HG03439 (cell line): ENCODE results near the gene ULBP3.
"Not testable (repeated sequence)": the region's sequence is repeated elsewhere in the genome, so short reads cannot be mapped to it uniquely, and the experiment has no call there.

Experiments used
- ATAC-seq: cut with Tn5 transposase; IDR thresholded peaks from one replicate; pipeline ENCODE4 v1.9.1; 2021; ENCODE audit warnings: mild to moderate bottlenecking, moderate library complexity; ENCODE audit not compliant: unreplicated experiment

ULBP3 gene

DNA sequence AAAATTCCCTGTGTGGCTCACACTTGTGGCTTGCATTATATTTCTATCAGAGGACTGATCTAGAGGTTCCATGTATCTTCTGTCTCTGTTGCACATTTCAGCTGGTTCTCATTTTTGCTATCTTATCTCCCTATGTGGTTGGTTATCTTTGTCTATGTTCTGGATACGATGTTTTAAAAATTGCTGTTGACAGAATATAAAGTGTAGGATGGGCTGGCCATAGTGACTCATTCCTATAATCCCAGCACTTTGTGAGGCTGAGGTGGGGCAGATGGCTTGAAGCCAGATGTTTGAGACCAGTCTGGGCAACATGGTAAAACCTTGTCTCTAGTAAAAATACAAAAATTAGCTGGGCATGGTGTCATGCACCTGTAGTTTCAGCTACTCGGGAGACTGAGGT lies 9.9 kb upstream of the ULBP3 start:
- no peak for ATAC-seq

DNA sequence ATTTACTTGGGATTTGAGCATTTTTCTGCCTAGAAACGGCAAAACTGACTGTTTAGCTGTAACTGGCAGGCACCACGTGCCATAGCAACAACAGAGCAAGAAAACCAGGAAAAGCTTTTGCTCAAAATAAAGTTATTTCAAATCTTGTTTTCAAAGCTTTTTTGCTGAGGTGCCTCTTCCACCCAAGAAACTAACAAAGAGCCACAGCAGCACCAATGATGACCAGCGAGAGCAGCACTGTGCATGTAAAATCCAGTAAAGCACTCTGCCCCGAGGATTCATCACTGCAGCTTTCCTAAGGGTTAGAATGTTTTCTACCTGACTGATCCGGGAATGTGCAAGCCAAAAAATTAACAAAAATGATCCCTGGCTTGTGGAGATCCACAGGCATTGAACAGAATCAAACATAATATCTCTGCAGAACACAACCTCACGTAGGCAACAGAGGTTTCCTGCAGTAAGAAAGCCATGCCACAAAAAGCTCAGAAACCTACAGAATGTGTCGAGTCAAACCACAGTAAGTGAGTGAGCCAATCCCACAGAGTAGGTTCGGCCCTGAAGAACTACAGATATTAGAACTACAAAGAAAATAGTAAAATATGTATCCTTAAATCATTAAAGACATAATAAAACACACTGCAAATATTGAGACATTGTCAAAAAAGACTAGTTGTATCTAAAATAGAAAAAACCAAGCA lies 7.4 kb upstream of the ULBP3 start:
- no peak for ATAC-seq

DNA sequence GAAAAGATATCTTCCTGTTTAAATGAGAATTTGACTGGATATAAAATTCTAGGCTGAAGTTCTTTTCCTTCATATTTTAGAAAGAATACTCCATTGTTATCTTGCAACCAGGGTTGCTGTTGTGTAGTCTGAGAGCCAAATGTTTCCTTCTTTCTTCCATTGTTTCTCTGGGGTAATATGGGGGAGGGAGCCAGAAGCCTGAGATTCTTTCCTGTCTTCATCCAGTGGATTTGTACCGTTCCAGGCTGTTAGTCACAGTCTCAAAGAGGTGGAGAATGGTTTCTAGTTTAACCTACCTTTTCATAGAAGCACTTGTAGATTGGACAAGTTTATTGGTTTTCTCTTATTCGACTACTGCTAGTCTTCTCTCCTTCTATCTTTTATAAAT lies 6.1 kb upstream of the ULBP3 start:
- ATAC-seq, result no peak

DNA sequence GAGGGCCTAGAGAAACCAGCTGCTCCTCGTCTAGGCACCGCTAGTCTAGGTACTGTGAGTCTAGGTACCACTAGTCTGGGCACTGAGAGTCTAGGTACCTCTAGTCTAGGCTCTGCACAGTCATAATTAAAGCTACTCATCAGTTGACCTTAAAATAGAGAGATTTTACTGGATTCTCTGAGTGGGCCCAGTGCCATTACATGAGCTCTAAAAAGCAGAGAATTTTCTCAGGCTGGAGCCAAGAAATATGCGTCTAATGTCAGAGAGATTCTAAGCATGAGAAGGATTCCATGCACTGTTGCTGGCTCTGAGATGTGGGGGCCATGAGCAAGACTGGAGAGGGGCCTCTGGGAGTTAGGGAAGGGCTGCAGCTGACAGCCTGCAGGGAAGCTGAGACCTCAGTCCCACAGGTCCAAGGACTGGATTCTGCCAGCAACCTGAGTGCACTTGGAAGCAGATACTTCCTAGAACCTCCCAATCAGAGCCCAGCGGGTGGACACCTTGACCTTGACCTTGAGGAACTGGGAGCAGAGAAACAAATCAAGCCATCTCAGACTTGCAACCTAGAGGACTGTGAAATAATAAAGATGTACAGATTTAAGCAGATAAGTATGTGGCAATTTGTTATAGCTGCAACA lies 5.6 kb upstream of the ULBP3 start:
- ATAC-seq, result not testable (repeated sequence)

DNA sequence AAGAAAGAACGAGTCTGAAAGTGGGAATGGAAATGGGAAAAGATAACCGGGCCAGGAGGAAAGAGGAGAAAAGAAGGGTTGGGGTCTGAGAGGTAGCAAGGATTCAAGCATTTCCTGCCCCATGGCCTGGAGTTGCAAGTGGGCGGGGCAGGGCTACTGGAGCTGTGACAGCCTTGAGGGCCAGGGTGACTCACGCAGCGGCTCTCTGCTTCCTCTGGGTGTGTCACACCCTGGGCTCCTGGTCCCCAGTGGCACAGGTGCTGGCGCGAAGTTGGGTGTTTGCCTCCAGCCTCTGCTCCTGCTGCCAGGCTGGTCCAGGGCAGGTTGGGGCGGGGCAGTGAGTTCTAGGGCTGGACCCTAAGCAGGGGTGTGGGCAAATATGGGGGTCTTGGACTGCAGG lies 3.3 kb upstream of the ULBP3 start:
- no peak for ATAC-seq

DNA sequence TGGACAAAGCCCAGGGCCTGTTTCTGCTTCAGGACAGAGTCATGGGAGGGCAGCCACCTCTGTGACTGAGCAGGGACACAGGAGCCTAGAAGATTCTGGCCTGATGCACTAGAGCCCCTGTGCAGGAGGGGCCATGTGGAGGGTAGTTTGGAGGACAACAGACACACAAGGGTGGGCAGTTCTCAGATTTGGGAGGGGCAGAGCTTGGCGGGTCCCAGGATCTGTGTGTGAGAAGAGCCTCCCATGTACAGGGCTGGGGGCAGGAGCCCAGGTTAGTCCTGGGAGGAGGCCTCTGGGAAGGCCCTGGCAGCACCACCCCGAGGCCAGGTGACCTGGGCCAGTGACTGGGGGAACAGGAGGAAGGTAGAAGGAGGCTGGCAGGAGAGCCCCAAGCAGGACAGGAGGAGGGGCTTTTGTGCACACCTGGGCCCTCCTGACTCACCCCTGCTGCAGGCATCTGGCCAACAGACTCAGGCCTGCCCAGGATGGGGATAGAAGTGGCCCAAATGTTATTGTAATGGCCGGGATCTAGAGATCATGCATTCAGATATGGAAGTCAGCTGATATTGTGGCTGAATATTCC lies 1.4 kb upstream of the ULBP3 start:
- ATAC-seq, result no peak

DNA sequence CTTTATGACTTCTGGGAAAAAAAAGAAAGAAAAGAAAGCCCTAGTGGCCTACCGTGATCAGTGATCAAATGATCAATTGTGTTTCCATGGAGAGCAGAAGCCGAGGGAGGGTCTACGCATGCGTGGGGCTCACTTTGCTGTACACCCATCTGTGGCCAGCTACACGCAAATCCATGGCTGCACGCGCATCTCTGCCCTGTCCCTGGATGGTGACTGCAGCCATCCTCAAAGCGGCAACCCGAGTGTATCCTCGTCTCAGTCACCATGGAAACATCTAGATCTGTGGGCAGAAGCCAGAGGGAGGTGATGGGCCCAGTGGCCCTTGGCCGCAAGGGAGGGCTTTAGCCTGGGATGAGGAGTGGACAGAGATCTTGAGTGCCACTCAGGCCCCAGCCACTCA lies 785 bp upstream of the ULBP3 start:
- ATAC-seq, result no peak

DNA sequence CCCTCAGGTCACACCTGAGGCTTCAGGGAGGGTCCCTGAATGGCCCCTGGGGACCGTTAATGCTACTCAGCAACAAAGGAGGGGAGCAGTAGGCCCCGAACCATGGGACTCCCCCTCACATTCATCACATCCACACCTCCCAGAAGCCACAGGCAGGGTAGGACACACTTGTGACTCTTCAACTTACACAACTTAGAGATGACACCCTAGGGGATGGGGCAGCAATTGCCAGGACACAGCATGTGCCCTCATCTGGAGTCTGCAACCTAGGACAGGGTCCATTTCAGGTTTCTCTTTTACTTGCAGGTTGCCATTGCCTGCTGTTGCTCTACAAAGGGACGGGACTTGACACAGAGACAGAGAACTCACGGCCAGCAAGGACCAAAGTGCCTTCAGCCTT lies 770 bp downstream of the ULBP3 start:
- ATAC-seq, result no peak

DNA sequence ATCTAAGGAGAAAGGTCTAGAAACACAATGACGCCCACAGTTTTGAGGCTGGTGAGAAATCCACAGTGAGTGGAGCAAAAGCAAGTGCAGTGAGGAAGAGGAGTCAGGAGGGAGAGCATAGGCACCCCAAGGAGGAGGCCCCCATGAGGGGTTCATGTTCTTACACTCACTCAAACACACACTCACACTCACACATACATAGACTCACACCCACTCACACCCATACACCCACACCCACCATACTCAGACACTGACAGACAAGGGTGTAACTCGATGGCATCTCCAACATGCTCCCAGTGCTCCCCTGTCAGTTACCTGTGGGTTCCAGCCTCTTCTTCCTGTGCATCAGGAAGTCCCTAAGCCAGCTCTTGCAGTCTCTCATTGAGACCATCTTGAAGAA lies 3.8 kb downstream of the ULBP3 start:
- ATAC-seq, result no peak

DNA sequence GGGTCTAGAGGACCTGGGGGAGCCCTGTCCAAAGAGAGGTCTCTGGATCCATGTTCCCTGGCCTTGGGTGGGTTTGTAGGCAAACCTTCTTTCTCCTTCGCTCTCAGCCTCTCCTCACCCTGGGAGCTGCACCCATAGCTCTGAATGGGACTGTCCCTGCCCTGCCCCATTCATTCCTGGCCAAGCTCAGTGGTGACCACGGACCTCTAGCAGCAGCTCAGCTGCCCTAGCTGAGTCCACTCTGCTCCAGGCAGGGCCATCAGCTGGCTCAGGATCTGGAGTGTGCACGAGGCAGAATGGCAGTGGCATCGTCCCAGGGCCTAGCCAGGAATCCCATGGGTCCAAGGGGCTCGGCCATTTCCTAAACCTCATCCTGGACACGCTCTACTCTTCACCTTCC lies 5.3 kb downstream of the ULBP3 start:
- ATAC-seq, result no peak

DNA sequence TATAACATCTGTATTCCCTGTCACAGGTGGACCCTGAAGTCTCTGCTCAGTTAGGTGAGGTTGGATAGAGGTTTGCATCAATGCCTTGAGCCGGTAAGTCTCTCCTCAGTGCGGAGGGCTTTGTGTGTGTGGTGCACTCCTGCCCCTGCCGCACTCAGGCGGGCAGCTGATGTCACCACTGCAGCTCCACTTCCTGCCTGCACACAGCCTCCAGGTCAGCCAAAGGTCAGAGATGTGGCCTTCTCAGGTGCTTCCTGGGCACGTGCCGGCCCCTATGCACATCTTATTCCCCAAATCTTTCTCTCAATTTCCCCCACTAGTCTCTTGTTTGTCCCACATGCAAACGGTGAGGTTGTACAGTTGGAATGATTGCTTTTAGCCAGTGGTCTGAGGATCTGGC lies 8.9 kb downstream of the ULBP3 start:
- not testable (repeated sequence) for ATAC-seq

DNA sequence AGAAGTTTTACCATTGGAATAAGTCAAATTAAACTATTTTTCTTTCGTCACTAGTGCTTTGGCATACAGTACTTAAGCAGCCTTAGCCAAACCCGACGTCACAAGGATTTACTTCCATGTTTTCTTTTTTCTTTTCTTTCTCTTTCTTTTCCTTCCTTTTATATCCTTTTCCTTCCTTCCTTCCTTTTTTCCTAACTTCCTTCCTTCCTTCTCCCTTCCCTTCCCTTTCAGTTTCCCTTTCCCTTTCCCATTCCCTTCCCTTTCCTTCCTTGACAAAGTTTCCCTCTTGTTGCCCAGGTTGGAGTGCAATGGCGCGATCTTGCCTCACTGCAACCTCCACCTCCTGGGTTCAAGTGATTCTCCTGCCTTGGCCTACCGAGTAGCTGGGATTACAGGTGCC lies 9.9 kb downstream of the ULBP3 start:
- no peak for ATAC-seq

DNA sequence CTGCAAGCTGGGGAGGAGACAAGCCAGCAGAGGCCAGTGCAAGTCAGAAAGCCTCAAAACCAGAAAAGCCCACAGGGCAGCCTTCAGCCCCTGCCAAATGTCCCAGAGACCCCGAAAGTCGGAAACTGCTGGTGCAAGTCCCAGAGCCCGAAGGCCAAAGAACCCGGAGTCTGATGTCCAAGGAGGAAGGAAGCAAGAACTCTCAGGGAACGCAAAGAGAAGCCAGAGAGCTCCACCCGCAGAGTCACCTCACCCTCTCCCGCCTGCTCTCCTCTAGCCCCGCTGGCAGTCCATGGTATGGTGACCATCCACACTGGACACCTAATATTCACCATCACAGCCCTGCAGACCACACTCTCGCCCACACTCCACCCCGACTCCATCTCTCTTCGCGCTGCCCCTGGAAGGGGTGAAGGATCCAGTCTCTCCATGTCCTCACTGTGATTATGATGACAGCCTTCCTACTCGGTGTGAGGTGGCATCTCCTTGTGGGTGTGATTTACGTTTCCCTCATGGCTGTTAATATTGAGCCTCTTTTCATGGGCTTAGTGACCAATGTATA lies 10.6 kb downstream of the ULBP3 start:
- ATAC-seq, result no peak

DNA sequence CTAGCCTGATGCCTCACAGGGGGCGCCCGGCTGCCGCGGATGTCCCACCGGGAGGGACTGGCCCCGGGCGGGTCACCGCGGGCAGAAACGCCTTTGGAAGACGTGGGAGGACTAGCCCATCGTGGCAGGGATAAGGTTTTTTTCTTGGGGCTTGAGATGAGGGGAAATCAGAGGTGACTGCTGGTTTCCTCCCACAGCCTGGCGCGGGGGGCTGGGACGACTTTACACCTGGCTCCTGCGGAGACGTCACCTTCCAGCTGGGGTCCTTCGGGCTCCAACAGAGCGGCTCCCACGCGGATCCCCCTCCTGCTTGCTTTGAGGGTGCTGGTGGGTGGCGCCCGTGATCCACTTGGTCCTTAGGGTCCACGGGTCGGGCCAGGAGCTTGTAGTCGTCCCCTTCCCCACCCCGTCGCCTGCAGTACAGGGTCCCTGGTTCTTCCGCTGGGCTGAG lies 11.4 kb downstream of the ULBP3 start:
- no peak for ATAC-seq

DNA sequence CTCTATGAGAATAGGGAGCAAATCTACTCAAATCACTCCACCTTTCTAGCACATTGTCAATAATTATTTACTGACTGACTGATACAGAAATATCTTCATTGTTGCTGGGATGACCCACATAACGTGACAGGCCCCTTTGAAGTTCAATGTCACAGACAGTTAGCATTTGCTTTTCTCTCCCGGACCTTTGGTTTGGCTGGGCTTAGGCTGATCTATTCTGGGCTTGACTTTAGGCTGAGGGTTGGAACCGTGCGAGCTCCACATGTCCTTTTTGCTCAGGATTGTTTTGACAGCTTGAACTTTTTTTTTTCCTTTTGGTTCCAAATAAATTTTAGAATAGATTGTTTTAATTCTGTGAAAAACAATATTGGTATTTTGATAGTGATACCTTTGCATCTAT lies 12.0 kb downstream of the ULBP3 start:
- ATAC-seq, result no peak

DNA sequence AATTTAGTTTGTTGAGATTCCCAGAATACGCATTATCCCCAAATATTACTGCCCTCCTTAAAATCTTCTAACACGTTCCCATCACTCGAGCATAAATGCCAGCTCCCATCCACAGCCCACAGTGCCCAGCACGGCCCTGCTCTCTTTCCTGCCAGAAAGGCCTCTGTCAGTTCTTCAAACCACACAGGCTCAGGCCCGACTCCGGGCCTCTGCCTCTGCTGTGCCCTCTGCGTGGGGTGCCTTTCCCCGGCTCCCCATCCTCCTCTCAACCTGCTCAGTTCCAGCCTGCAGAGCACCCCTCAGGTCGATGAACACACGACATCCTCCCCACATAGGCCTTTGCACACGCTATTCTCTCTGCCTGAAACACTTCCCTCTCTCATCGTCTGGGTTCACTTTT lies 12.8 kb downstream of the ULBP3 start:
- no peak for ATAC-seq

DNA sequence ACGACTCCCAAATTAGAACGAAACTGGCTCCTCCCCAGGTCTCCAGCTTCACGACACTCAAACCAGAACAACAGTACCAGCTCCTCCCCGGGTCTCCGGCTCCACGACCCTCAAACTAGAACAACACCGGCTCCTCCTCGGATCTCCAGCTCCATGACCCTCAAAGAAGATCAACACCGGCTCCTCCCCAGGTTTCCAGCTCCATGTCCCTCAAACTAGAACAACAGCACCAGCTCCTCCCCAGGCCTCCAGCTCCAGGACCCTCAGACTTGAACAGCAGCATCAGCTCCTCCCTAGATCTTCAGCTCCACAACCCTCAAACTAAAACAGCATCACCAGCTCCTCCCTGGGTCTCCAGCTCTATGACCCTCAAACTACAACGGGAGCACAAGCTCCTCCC lies 13.8 kb downstream of the ULBP3 start:
- no peak for ATAC-seq

DNA sequence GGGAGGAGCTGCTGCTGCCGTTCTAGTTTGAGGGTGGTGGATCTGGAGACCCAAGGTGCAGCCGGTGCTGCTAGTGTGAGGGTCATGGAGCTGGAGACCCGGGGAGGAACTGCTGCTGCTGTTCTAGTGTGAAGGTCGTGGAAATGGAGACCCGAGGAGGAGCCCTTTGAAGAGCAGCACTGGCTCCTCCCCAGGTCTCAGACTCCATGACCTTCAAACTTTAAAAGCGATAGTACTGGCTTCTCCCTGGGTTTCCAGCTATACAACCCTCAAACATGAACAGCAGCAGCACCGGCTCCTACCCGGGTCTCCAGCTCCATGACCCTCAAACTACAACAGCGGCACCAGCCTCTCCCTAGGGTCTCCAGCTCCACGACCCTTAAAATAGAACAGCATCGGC lies 15.5 kb downstream of the ULBP3 start:
- ATAC-seq, result no peak

DNA sequence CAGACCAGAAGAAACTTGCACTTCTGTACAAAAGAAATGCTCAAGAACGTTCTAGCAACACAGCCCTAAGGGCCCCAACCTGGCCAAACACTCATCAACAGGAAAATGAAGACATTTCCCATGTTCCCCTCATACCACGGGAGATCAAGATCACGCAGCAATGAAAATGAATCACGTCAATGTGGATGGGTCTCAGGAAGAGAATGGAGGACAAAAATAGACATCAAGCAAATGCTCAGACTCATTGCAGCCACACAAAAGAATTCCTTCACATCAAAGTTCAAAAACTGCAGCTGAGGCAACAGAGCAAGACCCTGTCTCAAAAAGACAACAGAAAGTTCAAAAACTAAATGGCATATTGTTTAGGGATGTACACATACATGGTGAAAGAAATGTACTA lies 18.1 kb downstream of the ULBP3 start:
- no peak for ATAC-seq

DNA sequence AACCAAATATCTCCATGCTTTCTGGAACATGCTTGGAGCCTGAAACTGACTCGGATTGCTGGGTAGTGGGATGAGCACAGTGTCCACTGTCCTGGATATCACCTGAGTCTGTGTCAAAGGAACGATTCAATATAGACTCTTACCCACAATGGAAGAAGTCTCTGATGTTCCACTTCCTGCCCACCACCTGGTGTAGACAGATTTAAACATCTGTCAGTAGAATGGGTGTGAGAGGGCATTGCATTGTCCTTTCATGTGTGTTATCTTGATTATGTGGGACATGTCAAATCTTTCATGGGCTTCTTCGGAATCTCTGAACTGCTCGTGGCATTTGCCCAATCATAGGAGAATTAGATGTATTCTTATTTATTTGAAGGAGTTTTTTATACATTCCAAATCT lies 20.8 kb downstream of the ULBP3 start:
- no peak for ATAC-seq

DNA sequence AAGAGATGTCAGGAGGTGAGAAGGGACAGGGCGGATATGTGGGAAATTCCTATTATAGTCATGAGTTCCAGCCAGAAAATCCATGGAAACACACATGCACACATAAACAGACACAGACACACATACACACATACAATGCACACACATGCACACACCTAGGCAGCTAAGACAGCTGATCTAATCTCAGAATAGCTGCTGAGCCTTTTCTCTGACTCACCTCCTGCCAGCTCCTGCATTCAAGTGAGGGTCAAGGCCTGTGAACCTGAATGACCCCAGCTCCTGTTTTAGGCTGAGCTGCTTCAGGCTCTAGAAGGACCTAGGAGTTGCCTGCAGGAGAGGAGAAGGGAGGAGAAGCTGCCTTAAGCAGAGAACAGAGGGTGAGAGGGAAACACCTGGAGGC lies 22.0 kb downstream of the ULBP3 start:
- ATAC-seq, result no peak

DNA sequence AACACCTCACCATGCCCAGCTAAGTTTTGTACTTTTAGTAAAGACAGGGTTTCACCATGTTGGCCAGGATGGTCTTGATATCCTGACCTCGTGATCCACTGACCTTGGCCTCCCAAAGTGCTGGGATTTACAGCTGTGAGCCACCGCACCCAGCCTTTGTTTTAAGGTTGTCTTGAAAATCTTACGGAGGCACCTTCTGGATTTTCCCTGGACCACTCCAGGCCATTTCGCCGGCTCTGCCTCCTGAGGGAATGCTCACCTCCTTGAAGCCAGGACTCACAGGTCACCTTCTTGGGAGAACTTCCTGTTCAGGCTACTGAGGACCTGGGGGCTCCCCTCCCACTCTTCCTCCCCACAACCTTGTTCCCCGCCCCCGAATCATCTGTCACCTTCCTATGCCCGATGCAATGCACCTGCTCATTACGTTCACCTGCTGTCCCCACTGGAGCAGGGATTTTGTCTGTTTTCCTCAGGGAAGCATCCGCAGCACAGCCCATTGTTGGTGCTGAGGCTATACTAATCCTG lies 24.2 kb downstream of the ULBP3 start:
- no peak for ATAC-seq
